CD8-positive, alpha-beta memory T cell (primary cell): ENCODE data around the gene SLC24A3. TPM values are rescaled to one million over a fixed set of nuclear protein-coding genes. Genes with fewer than 3 reads are reported as not detected.

Source experiments
- CTCF ChIA-PET: fragments of 350-600 bp; sonication (Branson Sonifier 250); formaldehyde crosslinking; loops from one replicate; lab custom pipeline; 2021; ENCODE audit warnings: antibody characterized with exemption; lab: Charles Lee
- POLR2A ChIA-PET: fragments of 350-600 bp; sonication (Branson Sonifier 250); formaldehyde crosslinking; loops from one replicate; lab custom pipeline; 2021; ENCODE audit warnings: antibody characterized with exemption; lab: Charles Lee
- DNase-seq, 5 donors: peaks; one replicate each; pipeline versions ENCODE4 v3.0.0 to v3.0.0-alpha.2; 2020 to 2022; ENCODE audit warnings: mixed read lengths in 1 of 5
- H3K27ac ChIP-seq: one replicate; pipeline ENCODE4 v1.7.0; 2013; ENCODE audit warnings: low read depth, mild to moderate bottlenecking, low read length, moderate library complexity
- H3K27me3 ChIP-seq: 2 replicates; pipeline ENCODE4 v1.7.0; 2013; ENCODE audit warnings: low read length, mild to moderate bottlenecking; ENCODE audit not compliant: insufficient read depth, poor library complexity, severe bottlenecking
- H3K36me3 ChIP-seq: 2 replicates; pipeline ENCODE4 v1.7.0; 2013; ENCODE audit warnings: mild to moderate bottlenecking, low read length, moderate library complexity; ENCODE audit not compliant: insufficient read depth
- H3K4me1 ChIP-seq: 2 replicates; pipeline ENCODE4 v1.7.0; 2013; ENCODE audit warnings: mild to moderate bottlenecking, low read length, moderate library complexity; ENCODE audit not compliant: insufficient read depth
- H3K4me3 ChIP-seq: 2 replicates; pipeline ENCODE4 v1.7.0; 2013; ENCODE audit warnings: mild to moderate bottlenecking, low read length
- H3K9me3 ChIP-seq: 2 replicates; pipeline ENCODE4 v1.7.0; 2013; ENCODE audit warnings: mild to moderate bottlenecking, low read length
- H3K27ac Mint-ChIP-seq, 8 donors: one replicate each; pipeline ENCODE4 v1.8.0; 2020 to 2021; ENCODE audit warnings: mixed read lengths in 8 of 8, mild to moderate bottlenecking in 6 of 8, inconsistent platforms in 3 of 8, moderate library complexity in 3 of 8
- H3K27me3 Mint-ChIP-seq, 2 donors: one replicate each; pipeline ENCODE4 v1.8.0; 2020 to 2021; ENCODE audit warnings: mixed read lengths in 2 of 2, mild to moderate bottlenecking in 1 of 2, moderate library complexity in 1 of 2
- H3K36me3 Mint-ChIP-seq, 3 donors: one replicate each; pipeline ENCODE4 v1.8.0; 2020 to 2021; ENCODE audit warnings: mixed read lengths in 3 of 3, inconsistent platforms in 1 of 3, mild to moderate bottlenecking in 1 of 3
- H3K4me1 Mint-ChIP-seq, 3 donors: one replicate each; pipeline ENCODE4 v1.8.0; 2020 to 2021; ENCODE audit warnings: mixed read lengths in 3 of 3, inconsistent platforms in 1 of 3, mild to moderate bottlenecking in 1 of 3
- H3K4me3 Mint-ChIP-seq, 7 donors: one replicate each; pipeline ENCODE4 v1.8.0; 2020 to 2021; ENCODE audit warnings: mixed read lengths in 7 of 7, mild to moderate bottlenecking in 6 of 7, moderate library complexity in 4 of 7, inconsistent platforms in 2 of 7
- H3K9me3 Mint-ChIP-seq, 5 donors: one replicate each; pipeline ENCODE4 v1.8.0; 2020 to 2022; ENCODE audit warnings: mixed read lengths in 5 of 5, mild to moderate bottlenecking in 3 of 5, moderate library complexity in 2 of 5, inconsistent platforms in 1 of 5
- polyA plus RNA-seq: library from polyadenylated mRNA; unstranded; fragments of 300-500 nt; fragmentation: Illumina TruSeq; gene quantifications from one replicate; pipeline ENCODE4 v1.2.3, GENCODE V29; 2021
- total RNA-seq, 2 experiments: library from RNA; stranded (reverse); gene quantifications; one replicate each; pipeline ENCODE4 v1.2.3, GENCODE V29; 2021

SLC24A3 gene
- total and polyA plus RNA-seq, 3 experiments from 2014 or later = not detected

GRCh38 chr20:19723813-19724430, 511.5 kb downstream of the SLC24A3 start:
- Mint-ChIP-seq H3K4me3 (no peak overlapping the region), H3K36me3 (no peaks in the 10 kb centered on the region), H3K27ac (no peak overlapping the region), H3K9me3 (no peaks in the 10 kb centered on the region), H3K27me3 (peaks cover 0 to 3% of the 10 kb centered on the region in 2 donors), H3K4me1 (no peaks in the 10 kb centered on the region)
- ChIA-PET CTCF (no interaction called here), POLR2A (no interaction called here)
- H3K4me3 ChIP-seq = no peak overlapping the region
- H3K4me1 ChIP-seq = no peaks in the 10 kb centered on the region
- no peaks in the 10 kb centered on the region for H3K9me3 ChIP-seq
- no peak for DNase-seq
- no peaks in the 10 kb centered on the region for H3K27me3 ChIP-seq
- no peaks in the 10 kb centered on the region for H3K36me3 ChIP-seq
- H3K27ac ChIP-seq = no peak overlapping the region

GRCh38 chr20:19725373-19725772, 512.9 kb downstream of the SLC24A3 start:
- POLR2A ChIA-PET = no interaction called here
- Histone ChIP-seq H3K9me3 (no peaks in the 10 kb centered on the region), H3K4me1 (no peaks in the 10 kb centered on the region), H3K4me3 (no peak overlapping the region), H3K27me3 (no peaks in the 10 kb centered on the region), H3K27ac (no peak overlapping the region), H3K36me3 (no peaks in the 10 kb centered on the region)
- Mint-ChIP-seq H3K36me3 (no peaks in the 10 kb centered on the region), H3K9me3 (no peaks in the 10 kb centered on the region), H3K4me3 (no peak overlapping the region), H3K4me1 (no peaks in the 10 kb centered on the region), H3K27ac (no peak overlapping the region), H3K27me3 (peaks cover 0 to 3% of the 10 kb centered on the region in 2 donors)
- DNase-seq = no peak
- CTCF ChIA-PET = no interaction called here

GRCh38 chr20:19725814-19726525, 513.5 kb downstream of the SLC24A3 start:
- no peak overlapping the region for H3K4me3 ChIP-seq
- peaks cover 0 to 3% of the 10 kb centered on the region in 2 donors for H3K27me3 Mint-ChIP-seq
- no peaks in the 10 kb centered on the region for H3K36me3 ChIP-seq
- H3K9me3 ChIP-seq = no peaks in the 10 kb centered on the region
- no peaks in the 10 kb centered on the region for H3K4me1 ChIP-seq
- DNase-seq = no peak
- no peaks in the 10 kb centered on the region for H3K27me3 ChIP-seq
- H3K36me3 Mint-ChIP-seq = no peaks in the 10 kb centered on the region
- H3K9me3 Mint-ChIP-seq = no peaks in the 10 kb centered on the region
- no peak overlapping the region for H3K27ac ChIP-seq
- no peaks in the 10 kb centered on the region for H3K4me1 Mint-ChIP-seq
- POLR2A ChIA-PET = no interaction called here
- H3K4me3 Mint-ChIP-seq = no peak overlapping the region
- no peak overlapping the region for H3K27ac Mint-ChIP-seq
- CTCF ChIA-PET = no interaction called here

- Histone ChIP-seq H3K4me3 (no peak overlapping the region), H3K27ac (no peak overlapping the region), H3K27me3 (no peaks in the 10 kb centered on the region), H3K9me3 (no peaks in the 10 kb centered on the region), H3K36me3 (no peaks in the 10 kb centered on the region), H3K4me1 (no peaks in the 10 kb centered on the region)
- no peaks in the 10 kb centered on the region for H3K36me3 Mint-ChIP-seq
- POLR2A ChIA-PET = no interaction called here
- DNase-seq = no peak
- no peaks in the 10 kb centered on the region for H3K4me1 Mint-ChIP-seq
- H3K4me3 Mint-ChIP-seq = no peak overlapping the region
- H3K27me3 Mint-ChIP-seq = no peaks in the 10 kb centered on the region
- peak overlapping the region in 1 of 8 donors; percentile 50 for H3K27ac Mint-ChIP-seq
- CTCF ChIA-PET = no interaction called here
- H3K9me3 Mint-ChIP-seq = no peaks in the 10 kb centered on the region
These were observed 514.9 kb downstream of the SLC24A3 start for GRCh38 chr20:19727251-19727847.

- no peak overlapping the region for H3K27ac Mint-ChIP-seq
- H3K4me1 Mint-ChIP-seq = no peaks in the 10 kb centered on the region
- Histone ChIP-seq H3K36me3 (no peaks in the 10 kb centered on the region), H3K4me1 (no peaks in the 10 kb centered on the region), H3K9me3 (no peaks in the 10 kb centered on the region), H3K4me3 (no peak overlapping the region), H3K27ac (no peak overlapping the region), H3K27me3 (no peaks in the 10 kb centered on the region)
- ChIA-PET CTCF (no interaction called here), POLR2A (no interaction called here)
- no peak overlapping the region for H3K4me3 Mint-ChIP-seq
- H3K36me3 Mint-ChIP-seq = no peaks in the 10 kb centered on the region
- H3K27me3 Mint-ChIP-seq = no peaks in the 10 kb centered on the region
- DNase-seq = no peak
- no peaks in the 10 kb centered on the region for H3K9me3 Mint-ChIP-seq
These were observed 517.2 kb downstream of the SLC24A3 start for GRCh38 chr20:19729672-19730071.

GRCh38 chr20:19730706-19731105, 518.3 kb downstream of the SLC24A3 start:
- Mint-ChIP-seq H3K9me3 (no peaks in the 10 kb centered on the region), H3K27ac (no peak overlapping the region), H3K27me3 (no peaks in the 10 kb centered on the region), H3K4me1 (no peaks in the 10 kb centered on the region), H3K36me3 (no peaks in the 10 kb centered on the region), H3K4me3 (no peak overlapping the region)
- Histone ChIP-seq H3K36me3 (no peaks in the 10 kb centered on the region), H3K4me3 (no peak overlapping the region), H3K4me1 (no peaks in the 10 kb centered on the region), H3K27me3 (no peaks in the 10 kb centered on the region), H3K27ac (no peak overlapping the region), H3K9me3 (no peaks in the 10 kb centered on the region)
- POLR2A ChIA-PET = no interaction called here
- CTCF ChIA-PET = no interaction called here
- no peak for DNase-seq

GRCh38 chr20:19734811-19735210, 522.4 kb downstream of the SLC24A3 start:
- Mint-ChIP-seq H3K9me3 (no peaks in the 10 kb centered on the region), H3K4me3 (no peak overlapping the region), H3K27me3 (no peaks in the 10 kb centered on the region), H3K27ac (no peak overlapping the region), H3K4me1 (no peaks in the 10 kb centered on the region), H3K36me3 (no peaks in the 10 kb centered on the region)
- Histone ChIP-seq H3K36me3 (no peaks in the 10 kb centered on the region), H3K27ac (no peak overlapping the region), H3K27me3 (no peaks in the 10 kb centered on the region), H3K9me3 (no peaks in the 10 kb centered on the region), H3K4me3 (no peak overlapping the region), H3K4me1 (no peaks in the 10 kb centered on the region)
- ChIA-PET POLR2A (no interaction called here), CTCF (no interaction called here)
- DNase-seq = no peak

GRCh38 chr20:19735446-19735845, 523.0 kb downstream of the SLC24A3 start:
- no peaks in the 10 kb centered on the region for H3K36me3 Mint-ChIP-seq
- Histone ChIP-seq H3K27me3 (no peaks in the 10 kb centered on the region), H3K4me3 (no peak overlapping the region), H3K27ac (no peak overlapping the region), H3K4me1 (no peaks in the 10 kb centered on the region), H3K36me3 (no peaks in the 10 kb centered on the region), H3K9me3 (no peaks in the 10 kb centered on the region)
- no peaks in the 10 kb centered on the region for H3K4me1 Mint-ChIP-seq
- POLR2A ChIA-PET = no interaction called here
- no peak overlapping the region for H3K27ac Mint-ChIP-seq
- no peak for DNase-seq
- no peak overlapping the region for H3K4me3 Mint-ChIP-seq
- H3K9me3 Mint-ChIP-seq = no peaks in the 10 kb centered on the region
- CTCF ChIA-PET = no interaction called here
- H3K27me3 Mint-ChIP-seq = peaks cover 0 to 6% of the 10 kb centered on the region in 2 donors
